Inflammatory macrophage treated with lipopolysaccharide for 4 hours (primary cell): ENCODE results near the gene NIN.
"Not testable (repeated sequence)": the region's sequence is repeated elsewhere in the genome, so short reads cannot be mapped to it uniquely, and the experiment has no call there.

ENCODE experiments used
- DNase-seq: peaks from one replicate; pipeline ENCODE4 v3.0.0-alpha.2; 2020

Gene NIN

GRCh38 chr14:50697659-50698290 lies 133.2 kb downstream of the NIN start:
- no peak for DNase-seq

- not testable (repeated sequence) for DNase-seq
Measured at GRCh38 chr14:50694260-50694659, 136.7 kb downstream of the NIN start.

GRCh38 chr14:50688875-50689274 lies 142.1 kb downstream of the NIN start:
- DNase-seq, result no peak

GRCh38 chr14:50679674-50680073 lies 151.3 kb downstream of the NIN start:
- DNase-seq, result no peak

DNA sequence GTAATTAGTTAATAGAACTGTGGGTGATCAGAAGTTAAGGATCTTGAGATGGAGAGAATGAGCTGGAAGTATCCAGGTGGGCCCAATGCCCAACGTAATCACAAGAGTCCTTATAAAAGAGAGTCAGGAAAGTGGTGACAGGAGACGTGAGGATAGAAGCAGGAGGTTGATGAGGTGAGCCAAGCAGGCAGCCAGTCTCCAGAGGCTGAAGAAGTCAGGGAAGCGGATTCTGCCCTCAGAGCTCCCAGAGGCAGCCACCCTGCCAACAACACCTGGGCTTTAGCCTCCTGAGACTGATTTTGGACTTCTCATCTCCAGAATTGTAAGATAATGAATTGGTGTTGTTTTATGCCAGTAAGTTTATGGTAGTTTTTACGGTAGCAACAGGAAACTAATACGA lies 152.8 kb downstream of the NIN start:
- no peak for DNase-seq

GRCh38 chr14:50677527-50678063 lies 153.4 kb downstream of the NIN start:
- DNase-seq, result peak; percentile 79

GRCh38 chr14:50676814-50677516 lies 154.0 kb downstream of the NIN start:
- DNase-seq, result no peak

- no peak for DNase-seq
Measured at GRCh38 chr14:50675597-50675996, 155.4 kb downstream of the NIN start.

DNA sequence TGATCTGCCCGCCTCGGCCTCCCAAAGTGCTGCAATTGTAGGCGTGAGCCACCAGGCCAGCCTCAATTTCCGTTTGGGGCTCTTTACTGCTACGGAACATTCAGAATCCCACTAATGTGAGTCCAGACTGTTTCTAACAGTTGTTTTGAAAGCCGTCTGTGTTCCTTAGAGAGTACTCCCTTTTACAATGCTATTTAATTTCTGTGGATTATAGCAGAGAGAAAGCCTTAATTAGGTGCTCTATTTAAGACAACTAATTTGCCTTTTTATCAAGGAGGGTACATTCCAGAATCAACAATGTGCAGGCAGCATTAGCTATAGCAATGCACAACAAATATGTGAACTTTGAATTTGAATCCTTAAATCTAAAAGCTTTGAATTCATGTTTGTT lies 160.1 kb downstream of the NIN start:
- DNase-seq, result no peak

DNA sequence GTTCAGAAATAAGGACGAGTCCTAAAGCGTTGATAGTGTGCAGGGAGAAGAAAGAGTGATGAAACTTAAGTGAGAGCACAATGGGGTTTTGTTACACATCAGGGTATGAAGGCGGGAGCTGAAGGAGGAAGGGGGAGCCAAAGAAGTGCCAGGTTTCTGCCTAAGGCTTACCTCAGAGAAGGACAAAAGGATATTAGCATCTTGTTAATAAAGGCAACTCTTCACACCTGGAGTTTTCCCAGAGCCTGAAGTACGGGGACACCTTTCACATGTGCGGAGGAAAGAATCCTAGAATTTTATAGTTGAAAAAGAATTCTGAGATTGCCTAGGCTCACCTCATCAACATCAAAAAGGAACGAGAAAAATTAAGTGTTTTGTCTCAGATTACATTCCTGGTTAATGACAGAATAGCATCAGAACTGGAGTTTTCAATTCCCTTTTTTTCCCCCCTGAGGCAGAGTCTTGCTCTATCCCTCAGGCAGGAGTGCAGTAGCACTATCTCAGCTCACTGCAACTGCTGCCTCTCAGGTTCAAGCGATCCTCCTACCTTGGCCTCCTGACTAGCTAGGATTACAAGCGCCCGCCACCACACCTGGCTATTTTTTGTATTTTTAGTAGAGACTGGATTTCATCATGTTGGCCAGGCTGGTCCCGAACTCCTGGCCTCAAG lies 160.6 kb downstream of the NIN start:
- no peak for DNase-seq
